HS-27A (cell line): ENCODE measurements around the gene GJC1.
"Not testable (repeated sequence)": the region's sequence is repeated elsewhere in the genome, so short reads cannot be mapped to it uniquely, and the experiment has no call there.

ENCODE experiments used
- DNase-seq: peaks from one replicate; pipeline ENCODE4 v3.0.0-alpha.2; 2012; ENCODE audit warnings: low read depth, missing footprints

The GJC1 gene

GRCh38 chr17:44844390-44844830 lies 14.3 kb upstream of the GJC1 start:
- no peak for DNase-seq

- DNase-seq, result no peak
Observed at GRCh38 chr17:44842748-44843147, 12.7 kb upstream of the GJC1 start.

GRCh38 chr17:44840936-44841335 lies 10.8 kb upstream of the GJC1 start:
- no peak for DNase-seq

GRCh38 chr17:44840274-44840673 lies 10.2 kb upstream of the GJC1 start:
- DNase-seq, result no peak

- DNase-seq, result no peak
Observed at GRCh38 chr17:44837196-44837595, 7.1 kb upstream of the GJC1 start.

GRCh38 chr17:44832805-44833204 lies 2.7 kb upstream of the GJC1 start:
- DNase-seq, result no peak

GRCh38 chr17:44831371-44831770 lies 1.3 kb upstream of the GJC1 start:
- DNase-seq, result no peak

- DNase-seq, result no peak
Observed at GRCh38 chr17:44830359-44831288, 537 bp upstream of the GJC1 start.

- no peak for DNase-seq
Observed at GRCh38 chr17:44828919-44829522, 1.1 kb downstream of the GJC1 start.

- no peak for DNase-seq
Observed at GRCh38 chr17:44827863-44828262, 2.2 kb downstream of the GJC1 start.

GRCh38 chr17:44826123-44826790 lies 3.8 kb downstream of the GJC1 start:
- DNase-seq, result no peak

- DNase-seq, result not testable (repeated sequence)
Observed at GRCh38 chr17:44825236-44825635, 4.9 kb downstream of the GJC1 start.

- no peak for DNase-seq
Observed at GRCh38 chr17:44820631-44821212, 9.4 kb downstream of the GJC1 start.

GRCh38 chr17:44818508-44818907 lies 11.6 kb downstream of the GJC1 start:
- DNase-seq, result not testable (repeated sequence)

GRCh38 chr17:44812263-44812662 lies 17.8 kb downstream of the GJC1 start:
- no peak for DNase-seq

GRCh38 chr17:44808656-44809388 lies 21.3 kb downstream of the GJC1 start:
- not testable (repeated sequence) for DNase-seq

- DNase-seq, result no peak
Observed at GRCh38 chr17:44808156-44808555, 21.9 kb downstream of the GJC1 start.

- DNase-seq, result no peak
Observed at GRCh38 chr17:44807817-44808155, 22.3 kb downstream of the GJC1 start.

- DNase-seq, result no peak
Observed at GRCh38 chr17:44807093-44807816, 22.8 kb downstream of the GJC1 start.

GRCh38 chr17:44804302-44805089 lies 25.6 kb downstream of the GJC1 start:
- no peak for DNase-seq
